K562 (cell line): ENCODE results near the gene LY6G6F. TPM values are rescaled to one million over a fixed set of nuclear protein-coding genes. Genes with fewer than 3 reads are reported as not detected.

ENCODE experiments used
- PBX2 ChIP-seq, 2 experiments: IDR thresholded peaks in 1 of 2; conservative IDR thresholded peaks in 1 of 2; 2 replicates each; pipeline ENCODE4 v1.6.1; 2016; ENCODE audit warnings: low read depth in 2 of 2, mild to moderate bottlenecking in 1 of 2, missing compliant biosample characterization in 1 of 2, missing genetic modification characterization in 1 of 2, moderate library complexity in 1 of 2
- STAT6 ChIP-seq: sonication (generic); formaldehyde crosslinking; IDR thresholded peaks from 2 replicates; pipeline ENCODE4 v1.8.1; 2023; ENCODE audit warnings: mild to moderate bottlenecking, missing genetic modification reagents
- UBTF ChIP-seq, 2 experiments: IDR thresholded peaks; 2 replicates each; pipeline ENCODE4 v1.6.1; 2012; ENCODE audit warnings: improper control_type of control experiment in 2 of 2, low read depth in 2 of 2, low read length in 2 of 2, borderline replicate concordance in 1 of 2
- polyA plus RNA-seq, 8 experiments: library from polyadenylated mRNA; depleted of rRNA in 4 of 8; stranded (reverse) in 5 of 8; unstranded in 3 of 8; fragments of >200 nt; fragmentation: Nextera tagmentation in 2 of 8; fragmentation: Illumina TruSeq in 1 of 8; extraction: Ambion mirVana in 2 of 8; extraction: Trizol in 1 of 8; gene quantifications; 2 replicates each; pipeline versions ENCODE4 v1.2.1 to v1.2.3, GENCODE V29; 2011 to 2014; ENCODE audit warnings: inconsistent platforms in 1 of 8, missing spikeins in 1 of 8
- total RNA-seq, 7 experiments: library from RNA; depleted of rRNA in 6 of 7; stranded (reverse); fragments of >200 nt in 6 of 7; fragmentation: Illumina TruSeq in 2 of 7; extraction: Trizol in 2 of 7; gene quantifications; 2 replicates each; pipeline versions ENCODE4 v1.2.1 to v1.2.3, GENCODE V29; 2011 to 2021; ENCODE audit warnings: low replicate concordance in 1 of 7
- TF ChIP-seq, protein P1 (sequence below): conservative IDR thresholded peaks from 2 replicates; pipeline ENCODE4 v1.6.1; 2011; ENCODE audit warnings: low read depth, mild to moderate bottlenecking, low read length; ENCODE audit not compliant: control insufficient read depth

The LY6G6F gene
- total and polyA plus RNA-seq, 9 of the 15 experiments (the other 6 are each of a cell fraction or from before 2014, with no cell fraction given): 0.14 to 0.50 (median 0.28) TPM; not detected in 2

DNA sequence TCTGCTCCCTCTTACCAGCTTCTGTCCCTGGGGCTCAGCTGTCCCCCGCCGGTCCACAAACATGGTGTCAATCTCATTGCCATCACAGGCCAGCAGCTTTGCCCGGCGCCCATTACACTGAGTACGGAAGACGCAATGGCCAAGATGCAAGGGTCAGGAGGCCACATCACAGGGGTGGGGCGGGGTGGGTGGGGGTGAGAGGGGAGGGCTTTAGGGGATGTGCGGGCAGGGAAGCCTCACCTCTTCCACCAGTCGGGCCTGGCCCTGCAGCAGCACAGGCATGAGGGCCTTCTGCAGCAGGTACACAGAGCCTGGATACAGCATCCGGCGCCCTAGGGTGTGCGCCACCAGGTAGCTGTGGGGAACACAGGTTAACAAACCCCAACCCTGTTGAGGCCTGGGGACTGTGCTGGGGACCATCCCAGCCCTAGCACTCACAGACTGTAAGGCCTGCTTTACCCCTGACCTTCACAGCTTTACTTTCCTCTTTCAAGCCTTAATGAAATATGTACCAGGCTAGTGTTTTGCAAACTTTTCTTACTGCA is 15.0 kb upstream of the LY6G6F start (continued):
- TF ChIP-seq PBX2 (CRISPR knock-in tag; IDR thresholded peaks at IDR 0.05; ENCODE audit: low read depth) (no peak), PBX2 (tag; conservative IDR thresholded peaks at IDR 0.05; ENCODE audit: low read depth) (no peak), STAT6 (peak; percentile 53; the same call in 1 of the 2 replicates), UBTF (IDR thresholded peaks at IDR 0.05; ENCODE audit: borderline replicate concordance in 1 of 2, low read depth in 2 of 2, low read length in 2 of 2) (no peak)
- TF ChIP-seq, protein P1, sequence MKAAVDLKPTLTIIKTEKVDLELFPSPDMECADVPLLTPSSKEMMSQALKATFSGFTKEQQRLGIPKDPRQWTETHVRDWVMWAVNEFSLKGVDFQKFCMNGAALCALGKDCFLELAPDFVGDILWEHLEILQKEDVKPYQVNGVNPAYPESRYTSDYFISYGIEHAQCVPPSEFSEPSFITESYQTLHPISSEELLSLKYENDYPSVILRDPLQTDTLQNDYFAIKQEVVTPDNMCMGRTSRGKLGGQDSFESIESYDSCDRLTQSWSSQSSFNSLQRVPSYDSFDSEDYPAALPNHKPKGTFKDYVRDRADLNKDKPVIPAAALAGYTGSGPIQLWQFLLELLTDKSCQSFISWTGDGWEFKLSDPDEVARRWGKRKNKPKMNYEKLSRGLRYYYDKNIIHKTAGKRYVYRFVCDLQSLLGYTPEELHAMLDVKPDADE: no peak
